H9 (cell line): Measurements from ENCODE around the gene SENP2. TPM values are rescaled to one million over a fixed set of nuclear protein-coding genes. Genes with fewer than 3 reads are reported as not detected.
"Not testable (repeated sequence)": the region's sequence is repeated elsewhere in the genome, so short reads cannot be mapped to it uniquely, and the experiment has no call there.

Experiments
- DNase-seq: peaks from one replicate; pipeline ENCODE4 v3.0.0-alpha.2; 2017
- H2AFZ ChIP-seq: one replicate; pipeline ENCODE4 v1.6.1; 2013; ENCODE audit warnings: mild to moderate bottlenecking, low read length, control low read depth, moderate library complexity
- H2AK5ac ChIP-seq: 2 replicates; pipeline ENCODE4 v1.6.1; 2013; ENCODE audit warnings: low read length, control low read depth, mixed read lengths; ENCODE audit not compliant: insufficient read length
- H2BK120ac ChIP-seq: one replicate; pipeline ENCODE4 v1.6.1; 2013; ENCODE audit warnings: low read depth, mild to moderate bottlenecking, low read length, control low read depth, inconsistent platforms; ENCODE audit not compliant: poor library complexity, severe bottlenecking
- H2BK12ac ChIP-seq: 2 replicates; pipeline ENCODE4 v1.6.1; 2013; ENCODE audit warnings: low read length, control low read depth, mixed read lengths, low read depth; ENCODE audit not compliant: insufficient read length
- H2BK15ac ChIP-seq: 2 replicates; pipeline ENCODE4 v1.6.1; 2013; ENCODE audit warnings: low read depth, low read length, control low read depth
- H2BK20ac ChIP-seq: one replicate; pipeline ENCODE4 v1.6.1; 2013; ENCODE audit warnings: low read depth, mild to moderate bottlenecking, low read length, control low read depth, inconsistent platforms; ENCODE audit not compliant: poor library complexity, severe bottlenecking
- H2BK5ac ChIP-seq: 2 replicates; pipeline ENCODE4 v1.6.1; 2013; ENCODE audit warnings: low read length, control low read depth, mixed read lengths; ENCODE audit not compliant: insufficient read length
- H3K14ac ChIP-seq: 2 replicates; pipeline ENCODE4 v1.6.1; 2013; ENCODE audit warnings: low read length, control low read depth; ENCODE audit not compliant: insufficient read depth
- H3K18ac ChIP-seq: 2 replicates; pipeline ENCODE4 v1.6.1; 2013; ENCODE audit warnings: low read depth, mild to moderate bottlenecking, mixed read lengths, low read length, control low read depth; ENCODE audit not compliant: insufficient read length
- H3K23ac ChIP-seq: 2 replicates; pipeline ENCODE4 v1.6.1; 2013; ENCODE audit warnings: low read length, control low read depth, mixed read lengths, low read depth; ENCODE audit not compliant: insufficient read length
- H3K23me2 ChIP-seq: 2 replicates; pipeline ENCODE4 v1.6.1; 2013; ENCODE audit warnings: low read depth, mild to moderate bottlenecking, mixed read lengths, low read length, control low read depth; ENCODE audit not compliant: insufficient read length, poor library complexity, severe bottlenecking
- H3K27ac ChIP-seq: 2 replicates; pipeline ENCODE4 v1.5.1; 2013; ENCODE audit warnings: low read length, control low read depth, mixed read lengths, low read depth; ENCODE audit not compliant: insufficient read length
- H3K27me3 ChIP-seq: 2 replicates; pipeline ENCODE4 v1.6.1; 2013; ENCODE audit warnings: low read length, control low read depth, inconsistent platforms; ENCODE audit not compliant: insufficient read depth
- H3K4ac ChIP-seq: 2 replicates; pipeline ENCODE4 v1.6.1; 2013; ENCODE audit warnings: low read depth, mild to moderate bottlenecking, control low read depth, inconsistent platforms, low read length, moderate library complexity
- H3K4me1 ChIP-seq: 2 replicates; pipeline ENCODE4 v1.6.1; 2013; ENCODE audit warnings: low read length, control low read depth, inconsistent platforms; ENCODE audit not compliant: insufficient read depth
- H3K4me2 ChIP-seq: 2 replicates; pipeline ENCODE4 v1.6.1; 2013; ENCODE audit warnings: low read length, control low read depth, mixed read lengths; ENCODE audit not compliant: insufficient read length, insufficient read depth
- H3K56ac ChIP-seq: 2 replicates; pipeline ENCODE4 v1.6.1; 2013; ENCODE audit warnings: low read depth, mild to moderate bottlenecking, mixed read lengths, low read length, control low read depth; ENCODE audit not compliant: insufficient read length
- H3K79me1 ChIP-seq: 2 replicates; pipeline ENCODE4 v1.6.1; 2013; ENCODE audit warnings: low read depth, mild to moderate bottlenecking, moderate library complexity, low read length, control low read depth, inconsistent platforms; ENCODE audit not compliant: insufficient read depth, poor library complexity, severe bottlenecking
- H3K79me2 ChIP-seq: 2 replicates; pipeline ENCODE4 v1.6.1; 2013; ENCODE audit warnings: low read length, control low read depth, inconsistent platforms; ENCODE audit not compliant: insufficient read depth
- H3K9ac ChIP-seq: 2 replicates; pipeline ENCODE4 v1.6.1; 2013; ENCODE audit warnings: low read length, control low read depth, mixed read lengths; ENCODE audit not compliant: insufficient read length; ENCODE audit errors: extremely low read depth
- H3K9me3 ChIP-seq: one replicate; pipeline ENCODE4 v1.6.1; 2013; ENCODE audit warnings: low read depth, low read length, inconsistent platforms; ENCODE audit not compliant: control insufficient read depth
- H3T11ph ChIP-seq: one replicate; pipeline ENCODE4 v1.6.1; 2013; ENCODE audit warnings: mild to moderate bottlenecking, low read length, control low read depth, inconsistent platforms
- H4K20me1 ChIP-seq: one replicate; pipeline ENCODE4 v1.6.1; 2013; ENCODE audit not compliant: control insufficient read depth, insufficient read length, insufficient read depth
- H4K5ac ChIP-seq: 2 replicates; pipeline ENCODE4 v1.6.1; 2013; ENCODE audit warnings: low read depth, mild to moderate bottlenecking, mixed read lengths, low read length, control low read depth; ENCODE audit not compliant: insufficient read length
- H4K8ac ChIP-seq: replicated peaks from 2 replicates; pipeline ENCODE4 v1.6.1; 2013; ENCODE audit warnings: low read length, control low read depth, mixed read lengths, low read depth; ENCODE audit not compliant: insufficient read length
- H4K91ac ChIP-seq: 2 replicates; pipeline ENCODE4 v1.6.1; 2013; ENCODE audit warnings: low read depth, mild to moderate bottlenecking, moderate library complexity, mixed read lengths, low read length, control low read depth; ENCODE audit not compliant: insufficient read length
- H3K27ac Mint-ChIP-seq, 3 experiments: 2 replicates in 2 of 3; 3 replicates in 1 of 3; pipeline ENCODE4 v1.8.0; 2020 to 2021; ENCODE audit warnings: mixed read lengths in 3 of 3, mild to moderate bottlenecking in 1 of 3, moderate library complexity in 1 of 3
- H3K27me3 Mint-ChIP-seq: 2 replicates; pipeline ENCODE4 v1.8.0; 2021; ENCODE audit warnings: low read depth, mild to moderate bottlenecking, moderate library complexity, mixed read lengths
- H3K36me3 Mint-ChIP-seq, 3 experiments: 2 replicates in 2 of 3; 3 replicates in 1 of 3; pipeline ENCODE4 v1.8.0; 2020 to 2021; ENCODE audit warnings: low read depth in 3 of 3, mixed read lengths in 3 of 3; ENCODE audit not compliant: insufficient read depth in 1 of 3
- H3K4me1 Mint-ChIP-seq, 2 experiments: 2 replicates each; pipeline ENCODE4 v1.8.0; 2020; ENCODE audit warnings: mixed read lengths in 2 of 2
- H3K4me3 Mint-ChIP-seq, 2 experiments: 2 replicates in 1 of 2; 3 replicates in 1 of 2; pipeline ENCODE4 v1.8.0; 2020 to 2021; ENCODE audit warnings: mild to moderate bottlenecking in 2 of 2, mixed read lengths in 2 of 2, moderate library complexity in 1 of 2
- H3K9me3 Mint-ChIP-seq, 2 experiments: 2 replicates in 1 of 2; 3 replicates in 1 of 2; pipeline ENCODE4 v1.8.0; 2020; ENCODE audit warnings: mild to moderate bottlenecking in 2 of 2, mixed read lengths in 2 of 2, moderate library complexity in 1 of 2
- WGBS: extraction: QIAGEN DNeasy Blood & Tissue Kit; methylation state at CpG from one replicate; pipeline ENCODE4 v1.1.7; 2013; ENCODE audit warnings: missing lambda C conversion rate, low lambda C conversion rate, mixed read lengths; ENCODE audit not compliant: insufficient read length; ENCODE audit errors: extremely low coverage; 5-methylcytosine and 5-hydroxymethylcytosine counted together
- total RNA-seq: library from RNA; stranded (reverse); gene quantifications from 2 replicates; pipeline ENCODE4 v1.2.1, GENCODE V29; 2021
- TF ChIP-seq, protein P1 (sequence below): fragments of 200-600 bp; sonication (generic); conservative IDR thresholded peaks from 3 replicates; pipeline ENCODE4 v1.8.0; 2021; ENCODE audit warnings: antibody characterized with exemption, mild to moderate bottlenecking

SENP2 gene
- total RNA-seq, 1 experiment from 2014 or later: 90.1 TPM

DNA sequence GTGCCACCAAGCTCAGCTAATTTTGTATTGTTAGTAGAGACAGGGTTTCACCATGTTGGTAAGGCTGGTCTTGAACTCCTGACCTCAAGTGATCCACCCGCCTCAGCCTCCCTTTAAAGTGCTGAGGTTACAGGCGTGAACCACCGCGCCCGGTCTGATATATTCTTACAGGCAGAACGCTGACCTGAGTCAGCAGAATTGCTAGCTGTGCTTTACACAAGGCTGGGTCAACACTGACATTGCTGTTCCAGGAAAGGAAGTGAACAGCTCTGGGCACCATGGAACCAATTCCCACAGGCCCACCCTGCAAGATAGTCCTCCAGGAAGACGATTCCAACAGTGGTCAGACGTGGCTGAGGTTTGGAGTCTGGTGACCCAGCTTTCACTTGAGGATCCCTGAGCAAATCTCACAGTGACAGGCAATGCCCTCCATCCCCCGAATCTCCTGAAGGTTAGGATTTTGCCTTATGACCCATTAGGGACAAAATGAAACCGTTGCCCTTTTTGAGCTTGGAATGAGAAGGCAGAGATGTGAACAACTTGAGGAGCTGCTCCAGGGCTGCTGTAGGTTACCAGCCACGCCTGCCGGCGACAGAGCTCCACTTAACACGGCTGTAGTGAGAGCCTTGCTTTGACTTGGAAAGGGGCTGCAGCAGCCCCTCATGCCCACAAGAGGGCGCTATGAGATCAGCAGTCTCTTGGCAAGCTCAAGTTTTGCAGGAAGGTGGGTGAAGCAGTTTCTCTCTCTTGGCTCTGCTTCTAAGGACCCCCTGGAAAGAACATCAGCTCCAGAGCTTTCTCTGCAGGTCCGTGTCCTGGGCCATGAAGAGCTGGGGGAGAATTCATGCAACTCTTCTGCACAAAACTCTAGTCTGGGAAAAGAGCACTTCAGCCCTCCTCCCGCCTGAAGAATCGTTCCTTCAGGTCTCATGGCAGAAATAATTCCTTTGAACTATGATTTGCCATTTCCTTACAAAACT is 74.1 kb downstream of the SENP2 start:
- no peaks in the 10 kb centered on the region for H3K79me1 ChIP-seq
- no peaks in the 10 kb centered on the region for H4K20me1 ChIP-seq
- no peak overlapping the region for H3K4me2 ChIP-seq
- H3K9me3 ChIP-seq: no peaks in the 10 kb centered on the region
- peak overlapping the region in 1 of 3 experiments; percentile 18; a peak in 1 of 7 replicates for H3K27ac Mint-ChIP-seq
- TF ChIP-seq, protein P1, sequence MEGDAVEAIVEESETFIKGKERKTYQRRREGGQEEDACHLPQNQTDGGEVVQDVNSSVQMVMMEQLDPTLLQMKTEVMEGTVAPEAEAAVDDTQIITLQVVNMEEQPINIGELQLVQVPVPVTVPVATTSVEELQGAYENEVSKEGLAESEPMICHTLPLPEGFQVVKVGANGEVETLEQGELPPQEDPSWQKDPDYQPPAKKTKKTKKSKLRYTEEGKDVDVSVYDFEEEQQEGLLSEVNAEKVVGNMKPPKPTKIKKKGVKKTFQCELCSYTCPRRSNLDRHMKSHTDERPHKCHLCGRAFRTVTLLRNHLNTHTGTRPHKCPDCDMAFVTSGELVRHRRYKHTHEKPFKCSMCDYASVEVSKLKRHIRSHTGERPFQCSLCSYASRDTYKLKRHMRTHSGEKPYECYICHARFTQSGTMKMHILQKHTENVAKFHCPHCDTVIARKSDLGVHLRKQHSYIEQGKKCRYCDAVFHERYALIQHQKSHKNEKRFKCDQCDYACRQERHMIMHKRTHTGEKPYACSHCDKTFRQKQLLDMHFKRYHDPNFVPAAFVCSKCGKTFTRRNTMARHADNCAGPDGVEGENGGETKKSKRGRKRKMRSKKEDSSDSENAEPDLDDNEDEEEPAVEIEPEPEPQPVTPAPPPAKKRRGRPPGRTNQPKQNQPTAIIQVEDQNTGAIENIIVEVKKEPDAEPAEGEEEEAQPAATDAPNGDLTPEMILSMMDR: peak; percentile 99
- H3K9me3 Mint-ChIP-seq: no peaks in the 10 kb centered on the region
- peaks cover 4 to 5% of the 10 kb centered on the region in 2 experiments for H3K4me1 Mint-ChIP-seq
- H3K27ac ChIP-seq: no peak overlapping the region
- no peak overlapping the region for H3K23ac ChIP-seq
- H3K56ac ChIP-seq: no peak overlapping the region
- H3K18ac ChIP-seq: no peak overlapping the region
- WGBS: no CpG with 5 or more reads among the region's 18 CpGs
- no peak overlapping the region for H2BK12ac ChIP-seq
- no peaks in the 10 kb centered on the region for H3K23me2 ChIP-seq
- H3K14ac ChIP-seq: no peak overlapping the region
- H2BK5ac ChIP-seq: no peak overlapping the region
- no peaks in the 10 kb centered on the region for H3K27me3 ChIP-seq
- no peak overlapping the region for H2BK120ac ChIP-seq
- no peak overlapping the region for H2BK15ac ChIP-seq
- H3T11ph ChIP-seq: no peak overlapping the region
- H2BK20ac ChIP-seq: no peak overlapping the region
- H3K79me2 ChIP-seq: no peaks in the 10 kb centered on the region
- no peaks in the 10 kb centered on the region; the same call in 1 of the 2 replicates for H3K27me3 Mint-ChIP-seq
- no peak overlapping the region for H3K4ac ChIP-seq
- H2AK5ac ChIP-seq: no peak overlapping the region
- H4K5ac ChIP-seq: no peak overlapping the region
- peak; percentile 90 for DNase-seq
- no peak overlapping the region for H3K9ac ChIP-seq
- H2AFZ ChIP-seq: no peak overlapping the region
- H3K4me3 Mint-ChIP-seq: peak overlapping the region in 1 of 2 experiments; percentile 44; a peak in 2 of 5 replicates
- H4K8ac ChIP-seq: no peak overlapping the region
- H3K4me1 ChIP-seq: no peaks in the 10 kb centered on the region
- peaks cover 15 to 57% (median 47%) of the 10 kb centered on the region in 3 experiments for H3K36me3 Mint-ChIP-seq
- no peak overlapping the region for H4K91ac ChIP-seq

DNA sequence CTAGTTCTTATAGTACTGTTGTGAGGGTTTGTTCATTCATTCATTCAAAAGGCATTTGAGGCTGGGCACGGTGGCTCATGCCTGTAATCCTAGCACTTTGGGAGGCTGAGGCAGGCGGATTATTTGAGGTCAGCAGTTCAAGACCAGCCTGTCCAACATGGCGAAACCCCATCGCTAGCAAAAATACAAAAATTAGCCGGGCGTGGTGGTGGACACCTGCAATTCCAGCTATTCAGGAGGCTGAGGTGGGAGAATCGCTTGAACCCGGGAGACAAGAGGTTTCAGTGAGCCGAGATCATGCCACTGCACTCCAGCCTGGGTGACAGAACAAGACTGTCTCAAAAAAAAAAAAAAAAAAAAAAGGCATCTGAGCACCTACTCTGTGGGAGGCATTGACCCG is 75.2 kb downstream of the SENP2 start:
- Mint-ChIP-seq H3K27ac (0 out of 7 replicates have a peak overlapping the region, but pooled peaks of 1 of the 3 experiments have one; percentile 69), H3K36me3 (peaks cover 15 to 46% (median 37%) of the 10 kb centered on the region in 3 experiments)
- not testable (repeated sequence) for H3K9me3 ChIP-seq, H2BK120ac ChIP-seq, H3K56ac ChIP-seq, H3K79me1 ChIP-seq, H2AFZ ChIP-seq, H2AK5ac ChIP-seq, H3K18ac ChIP-seq, H3K79me2 ChIP-seq, H3K23me2 ChIP-seq, H4K20me1 ChIP-seq, H3K4me1 Mint-ChIP-seq, DNase-seq, H2BK12ac ChIP-seq, H3K27ac ChIP-seq, H3K9me3 Mint-ChIP-seq, H3K23ac ChIP-seq, H2BK15ac ChIP-seq, H4K91ac ChIP-seq, H2BK20ac ChIP-seq, H3K4me3 Mint-ChIP-seq, H4K5ac ChIP-seq, H3K9ac ChIP-seq, H3K27me3 ChIP-seq, H3K27me3 Mint-ChIP-seq, H2BK5ac ChIP-seq, H3K14ac ChIP-seq, H3K4ac ChIP-seq, H3T11ph ChIP-seq, H4K8ac ChIP-seq, H3K4me2 ChIP-seq, H3K4me1 ChIP-seq
- no CpG with 5 or more reads among the region's 10 CpGs for WGBS
